ENCODE results near the gene SHANK3. TPM values are rescaled to one million over a fixed set of nuclear protein-coding genes. Genes with fewer than 3 reads are reported as not detected.

Gene SHANK3
- total RNA-seq, 4 donors from 2014 or later: 2.7 to 30.3 (median 6.3) TPM

DNA sequence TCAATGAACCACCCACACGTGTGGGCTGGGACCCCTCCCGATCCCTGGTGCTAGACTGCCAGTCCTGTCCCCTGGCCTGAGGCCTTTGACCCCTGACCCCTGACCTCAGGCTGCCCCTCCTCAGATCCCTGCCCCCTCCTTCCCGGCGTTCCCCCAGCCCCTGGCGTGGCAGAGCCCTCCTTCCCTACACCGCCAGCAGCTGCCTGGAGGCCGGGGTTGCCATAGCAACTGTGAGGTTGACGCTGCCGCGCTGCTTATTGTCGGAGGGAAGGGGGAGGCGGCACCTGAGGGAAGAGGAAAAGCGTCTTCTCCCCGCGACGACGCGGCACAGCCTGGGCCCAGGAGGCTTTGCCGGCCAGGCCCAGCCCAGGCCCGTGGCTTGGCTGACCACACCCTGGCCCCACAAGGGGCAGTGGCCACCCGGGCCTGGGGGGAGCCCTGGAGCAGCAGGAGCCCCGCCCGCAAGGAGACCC lies 32.6 kb downstream of the SHANK3 start:
- in situ Hi-C loops (cut with MboI; ENCODE audit: low pct_ligation_motif_present in 1 of 4, low pct_unique_long_range_greater_than_20kb in 1 of 4, low sequenced_read_pairs in 3 of 4) (no loop called here), intact Hi-C loops (cut with DNase I; ENCODE audit: low total_unique reads) (no loop called here)
- DNase-seq: no peak
- Histone ChIP-seq H3K9me3 (no peaks in the 10 kb centered on the region), H3K36me3 (no peaks in the 10 kb centered on the region), H3K27me3 (no peaks in the 10 kb centered on the region), H3K27ac (no peak overlapping the region), H3K4me1 (peaks cover 0 to 5% (median 0%) of the 10 kb centered on the region in 4 donors), H3K4me3 (no peak overlapping the region)
- WGBS, 2 donors (ENCODE audit: low coverage in 1 of 2): 39% methylated on average over 20 of the region's 23 CpGs; no CpG with 5 or more reads in 1 of the 2 donors
- TF ChIP-seq, protein P1, sequence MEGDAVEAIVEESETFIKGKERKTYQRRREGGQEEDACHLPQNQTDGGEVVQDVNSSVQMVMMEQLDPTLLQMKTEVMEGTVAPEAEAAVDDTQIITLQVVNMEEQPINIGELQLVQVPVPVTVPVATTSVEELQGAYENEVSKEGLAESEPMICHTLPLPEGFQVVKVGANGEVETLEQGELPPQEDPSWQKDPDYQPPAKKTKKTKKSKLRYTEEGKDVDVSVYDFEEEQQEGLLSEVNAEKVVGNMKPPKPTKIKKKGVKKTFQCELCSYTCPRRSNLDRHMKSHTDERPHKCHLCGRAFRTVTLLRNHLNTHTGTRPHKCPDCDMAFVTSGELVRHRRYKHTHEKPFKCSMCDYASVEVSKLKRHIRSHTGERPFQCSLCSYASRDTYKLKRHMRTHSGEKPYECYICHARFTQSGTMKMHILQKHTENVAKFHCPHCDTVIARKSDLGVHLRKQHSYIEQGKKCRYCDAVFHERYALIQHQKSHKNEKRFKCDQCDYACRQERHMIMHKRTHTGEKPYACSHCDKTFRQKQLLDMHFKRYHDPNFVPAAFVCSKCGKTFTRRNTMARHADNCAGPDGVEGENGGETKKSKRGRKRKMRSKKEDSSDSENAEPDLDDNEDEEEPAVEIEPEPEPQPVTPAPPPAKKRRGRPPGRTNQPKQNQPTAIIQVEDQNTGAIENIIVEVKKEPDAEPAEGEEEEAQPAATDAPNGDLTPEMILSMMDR (IDR thresholded peaks at IDR 0.05): no peak
- TF ChIP-seq EP300 (IDR thresholded peaks at IDR 0.05; ENCODE audit: low read depth) (no peak), POLR2AphosphoS5 (IDR thresholded peaks at IDR 0.05) (no peak), POLR2A (IDR thresholded peaks at IDR 0.05) (no peak)

DNA sequence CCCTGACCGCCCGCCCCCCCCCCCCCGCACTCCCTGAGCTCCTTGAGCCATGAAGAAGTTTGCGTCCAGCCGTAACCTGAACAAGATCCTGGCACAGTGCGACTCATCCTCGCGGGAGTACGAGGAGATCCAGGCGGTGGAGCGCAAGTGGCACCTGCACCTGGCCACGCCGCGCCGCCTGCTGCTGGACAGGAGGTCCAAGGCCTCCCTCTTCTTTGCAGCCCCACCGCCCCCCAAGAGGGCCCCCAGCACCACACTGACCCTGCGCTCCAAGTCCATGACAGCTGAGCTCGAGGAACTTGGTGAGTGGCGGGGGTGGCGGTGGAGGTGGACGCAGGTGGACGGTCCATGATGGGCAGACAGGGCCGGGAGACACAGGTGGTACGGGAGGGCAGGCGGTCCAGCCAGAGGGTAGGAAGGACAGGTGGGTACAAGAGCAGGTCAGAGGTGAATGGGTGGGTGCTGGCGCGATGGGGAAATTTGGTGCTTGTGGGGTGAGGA lies 33.3 kb downstream of the SHANK3 start:
- in situ Hi-C loops (cut with MboI; ENCODE audit: low pct_ligation_motif_present in 1 of 4, low pct_unique_long_range_greater_than_20kb in 1 of 4, low sequenced_read_pairs in 3 of 4): no loop called here
- no peak for DNase-seq

DNA sequence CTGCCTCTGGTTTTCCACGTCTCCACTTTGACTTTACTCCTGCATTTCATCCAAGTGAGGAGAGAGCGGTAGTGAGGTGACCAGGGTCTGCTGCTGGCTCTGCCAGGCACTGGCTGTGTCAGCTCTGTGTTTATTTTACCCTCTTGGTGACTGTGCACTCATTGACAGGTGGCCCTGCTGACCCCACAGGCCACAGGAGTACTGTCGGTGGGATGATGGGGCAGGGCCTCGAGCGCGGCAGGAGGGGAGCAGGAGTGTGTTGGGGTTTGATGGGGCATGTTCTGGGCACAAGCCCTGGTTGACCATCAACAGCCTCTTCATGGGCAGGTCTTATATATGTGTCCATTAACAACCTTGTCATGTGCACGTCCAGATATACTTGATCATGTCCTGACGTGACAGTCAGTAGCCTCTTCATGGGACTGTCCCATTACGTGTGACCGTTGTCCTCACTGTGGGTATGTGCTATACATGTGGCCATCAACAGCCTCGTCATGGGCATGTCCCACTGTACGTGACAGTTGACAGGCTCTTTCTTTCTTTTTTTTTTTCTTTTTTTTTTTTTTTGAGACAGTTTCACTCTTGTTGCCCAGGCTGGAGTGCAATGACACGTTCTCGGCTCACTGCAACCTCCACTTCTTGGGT lies 34.0 kb downstream of the SHANK3 start:
- Histone ChIP-seq H3K36me3 (no peaks in the 10 kb centered on the region), H3K4me3 (no peak overlapping the region), H3K27me3 (no peaks in the 10 kb centered on the region), H3K27ac (no peak overlapping the region), H3K9me3 (no peaks in the 10 kb centered on the region), H3K4me1 (peaks cover 0 to 5% (median 0%) of the 10 kb centered on the region in 4 donors)
- TF ChIP-seq EP300 (IDR thresholded peaks at IDR 0.05; ENCODE audit: low read depth): no peak
- no peak for TF ChIP-seq POLR2AphosphoS5 (IDR thresholded peaks at IDR 0.05)
- TF ChIP-seq POLR2A (IDR thresholded peaks at IDR 0.05): no peak
- TF ChIP-seq, protein P1 (IDR thresholded peaks at IDR 0.05): no peak
- intact Hi-C loops (cut with DNase I; ENCODE audit: low total_unique reads): no loop called here
- no peak for DNase-seq
- in situ Hi-C loops (cut with MboI; ENCODE audit: low pct_ligation_motif_present in 1 of 4, low pct_unique_long_range_greater_than_20kb in 1 of 4, low sequenced_read_pairs in 3 of 4): no loop called here
- WGBS, 2 donors (ENCODE audit: low coverage in 1 of 2): 89 to 91% methylated on average over 3 to 14 of the region's 14 CpGs

More for the DNA sequence above, 33.3 kb downstream of the SHANK3 start:
- Histone ChIP-seq H3K9me3 (no peaks in the 10 kb centered on the region), H3K27me3 (no peaks in the 10 kb centered on the region), H3K36me3 (no peaks in the 10 kb centered on the region), H3K4me1 (peaks cover 0 to 5% (median 0%) of the 10 kb centered on the region in 4 donors), H3K4me3 (no peak overlapping the region), H3K27ac (no peak overlapping the region)
- intact Hi-C loops (cut with DNase I; ENCODE audit: low total_unique reads): no loop called here
- WGBS, 2 donors (ENCODE audit: low coverage in 1 of 2): 88 to 100% methylated on average over 8 to 27 of the region's 27 CpGs
- TF ChIP-seq, protein P1 (IDR thresholded peaks at IDR 0.05): no peak

DNA sequence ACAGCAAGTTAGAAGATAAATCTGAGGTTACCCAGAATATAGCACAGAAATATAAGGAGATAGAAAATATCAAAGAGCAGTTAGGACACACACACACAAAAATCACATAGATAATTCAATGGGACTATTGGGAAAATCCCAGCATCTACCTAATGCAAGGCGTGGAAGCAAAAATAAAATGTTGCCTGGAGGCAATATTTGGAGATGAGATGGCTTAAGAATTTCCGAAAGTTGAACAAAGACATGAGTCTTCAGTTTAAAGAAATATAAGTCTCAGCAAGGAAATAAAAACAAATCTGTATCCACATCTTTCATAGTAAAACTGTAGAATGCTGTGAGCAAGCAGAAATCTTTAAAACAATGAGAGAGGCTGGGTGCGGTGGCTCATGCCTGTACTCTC lies 35.9 kb downstream of the SHANK3 start:
- no peak overlapping the region for H3K4me3 ChIP-seq
- H3K27me3 ChIP-seq: no peaks in the 10 kb centered on the region
- in situ Hi-C loops (cut with MboI; ENCODE audit: low pct_ligation_motif_present in 1 of 4, low pct_unique_long_range_greater_than_20kb in 1 of 4, low sequenced_read_pairs in 3 of 4) (no loop called here), intact Hi-C loops (cut with DNase I; ENCODE audit: low total_unique reads) (no loop called here)
- H3K4me1 ChIP-seq: peaks cover 0 to 5% (median 0%) of the 10 kb centered on the region in 4 donors
- H3K36me3 ChIP-seq: no peaks in the 10 kb centered on the region
- no peak for DNase-seq
- H3K9me3 ChIP-seq: no peaks in the 10 kb centered on the region
- no peak overlapping the region for H3K27ac ChIP-seq
- TF ChIP-seq, protein P1 (IDR thresholded peaks at IDR 0.05): no peak
- TF ChIP-seq POLR2AphosphoS5 (IDR thresholded peaks at IDR 0.05): no peak
- TF ChIP-seq POLR2A (IDR thresholded peaks at IDR 0.05): no peak
- no peak for TF ChIP-seq EP300 (IDR thresholded peaks at IDR 0.05; ENCODE audit: low read depth)
- WGBS, 2 donors (ENCODE audit: low coverage in 1 of 2): 93 to 100% methylated on average over 3 of the region's 3 CpGs

Data from transverse colon (tissue), 4 donors.